ENCODE measurements around the gene NR1H2.
"Not testable (repeated sequence)": the region's sequence is repeated elsewhere in the genome, so short reads cannot be mapped to it uniquely, and the experiment has no call there.

The NR1H2 gene

DNA sequence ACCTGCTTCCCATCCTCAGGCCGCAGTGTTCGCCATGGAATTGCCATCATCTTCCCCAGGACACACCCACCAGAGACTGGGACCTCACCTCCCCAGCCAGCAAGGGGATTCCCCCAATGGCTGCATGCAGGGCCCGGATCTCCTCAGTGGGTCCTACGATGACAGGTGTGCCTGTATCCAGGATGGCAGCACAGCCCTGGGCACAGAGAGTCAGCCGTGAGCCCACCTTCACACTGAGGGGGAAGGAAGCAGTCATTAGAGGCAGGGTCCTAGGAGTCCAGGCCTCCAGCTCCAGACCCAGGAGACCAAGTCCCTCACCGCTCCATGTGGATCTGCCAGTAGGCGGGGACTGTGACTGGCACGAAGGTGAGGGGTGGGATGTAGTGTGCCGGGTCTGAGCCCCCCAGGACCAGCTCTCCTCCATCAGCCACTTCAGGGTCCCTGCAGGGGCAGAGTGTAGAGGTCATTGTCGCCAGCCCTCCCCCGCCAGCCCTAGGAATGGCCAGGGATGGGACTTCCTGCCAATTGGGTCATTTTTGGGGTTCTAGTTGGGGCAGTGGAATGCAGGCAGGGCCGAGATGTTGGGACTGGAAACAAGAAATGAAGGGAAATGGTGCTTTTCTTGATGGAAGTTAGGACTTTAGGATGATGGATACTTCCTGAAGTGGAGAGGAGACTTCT lies 41.4 kb upstream of the NR1H2 start:
- no peak overlapping the region for H3K4me3 ChIP-seq (replicated peaks; ENCODE audit: low read depth, low read length)
- TF ChIP-seq, protein P1, sequence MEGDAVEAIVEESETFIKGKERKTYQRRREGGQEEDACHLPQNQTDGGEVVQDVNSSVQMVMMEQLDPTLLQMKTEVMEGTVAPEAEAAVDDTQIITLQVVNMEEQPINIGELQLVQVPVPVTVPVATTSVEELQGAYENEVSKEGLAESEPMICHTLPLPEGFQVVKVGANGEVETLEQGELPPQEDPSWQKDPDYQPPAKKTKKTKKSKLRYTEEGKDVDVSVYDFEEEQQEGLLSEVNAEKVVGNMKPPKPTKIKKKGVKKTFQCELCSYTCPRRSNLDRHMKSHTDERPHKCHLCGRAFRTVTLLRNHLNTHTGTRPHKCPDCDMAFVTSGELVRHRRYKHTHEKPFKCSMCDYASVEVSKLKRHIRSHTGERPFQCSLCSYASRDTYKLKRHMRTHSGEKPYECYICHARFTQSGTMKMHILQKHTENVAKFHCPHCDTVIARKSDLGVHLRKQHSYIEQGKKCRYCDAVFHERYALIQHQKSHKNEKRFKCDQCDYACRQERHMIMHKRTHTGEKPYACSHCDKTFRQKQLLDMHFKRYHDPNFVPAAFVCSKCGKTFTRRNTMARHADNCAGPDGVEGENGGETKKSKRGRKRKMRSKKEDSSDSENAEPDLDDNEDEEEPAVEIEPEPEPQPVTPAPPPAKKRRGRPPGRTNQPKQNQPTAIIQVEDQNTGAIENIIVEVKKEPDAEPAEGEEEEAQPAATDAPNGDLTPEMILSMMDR (IDR thresholded peaks at IDR 0.05; ENCODE audit: low read length, missing control alignments) = no peak
- no peak for DNase-seq (ENCODE audit: low read depth)

DNA sequence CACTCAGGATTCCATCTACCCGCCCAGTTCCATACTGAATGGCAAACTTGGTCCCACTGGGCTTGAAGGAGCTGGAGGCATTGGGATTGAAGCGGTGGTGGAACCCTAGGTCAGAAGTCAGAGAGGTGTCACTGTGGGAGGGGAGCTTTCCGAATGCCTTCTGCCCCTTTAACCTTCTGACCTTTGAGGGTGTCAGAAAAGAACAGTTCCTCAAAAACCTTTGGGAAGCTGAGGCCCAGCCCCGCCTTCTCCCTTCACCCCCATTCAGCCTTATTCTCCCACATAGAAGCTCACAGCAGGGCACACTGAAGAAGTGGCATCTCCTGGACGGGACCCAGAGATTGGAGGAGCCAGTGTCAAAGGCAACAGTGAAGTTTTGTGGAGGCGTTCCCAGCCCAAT lies 39.2 kb upstream of the NR1H2 start:
- not testable (repeated sequence) for H3K4me3 ChIP-seq (replicated peaks; ENCODE audit: low read depth, low read length); DNase-seq (ENCODE audit: low read depth)

DNA sequence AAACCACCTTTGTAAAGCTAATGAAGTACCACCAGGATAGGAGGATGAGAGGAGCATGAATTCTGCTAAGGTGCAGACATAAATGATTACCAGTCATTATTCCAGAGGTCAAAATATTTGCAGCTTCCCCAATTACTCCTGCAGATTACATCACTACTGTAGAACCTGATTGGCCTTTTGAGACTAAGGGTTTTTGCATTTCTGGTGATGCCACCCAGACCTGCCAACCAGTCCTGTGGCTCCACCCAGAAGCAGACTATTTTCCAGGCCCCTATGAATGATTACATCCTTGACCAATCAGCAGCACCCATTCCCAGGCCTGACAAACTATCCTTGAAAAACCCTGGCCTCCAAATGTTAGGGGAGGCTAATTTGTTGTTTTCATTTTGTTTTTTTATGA lies 35.9 kb upstream of the NR1H2 start:
- no peak for DNase-seq (ENCODE audit: low read depth)
- H3K4me3 ChIP-seq (replicated peaks; ENCODE audit: low read depth, low read length) = no peak overlapping the region
- TF ChIP-seq, protein P1 (IDR thresholded peaks at IDR 0.05; ENCODE audit: low read length, missing control alignments) = no peak

DNA sequence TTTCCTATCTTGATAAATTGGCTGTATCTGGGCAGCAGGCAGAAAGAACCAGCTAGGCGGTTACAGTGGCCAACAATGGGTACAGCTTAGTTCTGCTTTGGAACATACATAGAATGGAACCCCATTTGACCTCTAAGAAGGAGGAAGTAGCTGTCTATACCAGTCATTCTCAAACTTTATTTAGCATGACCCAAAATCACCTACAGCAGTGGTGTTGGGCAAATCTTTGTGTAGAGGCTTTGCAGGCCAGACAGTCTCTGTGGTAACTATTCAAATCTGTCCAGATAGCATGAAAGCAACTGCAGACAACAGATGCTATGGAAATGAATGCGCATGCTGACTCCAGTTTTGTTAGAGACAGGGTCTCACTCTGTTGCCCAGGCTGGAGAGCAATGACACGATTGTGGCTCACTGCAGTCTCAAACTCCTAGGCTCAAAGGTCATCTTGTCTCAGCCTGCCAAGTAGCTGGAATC lies 35.1 kb upstream of the NR1H2 start:
- H3K4me3 ChIP-seq (replicated peaks; ENCODE audit: low read depth, low read length) = no peak overlapping the region
- TF ChIP-seq, protein P1 (IDR thresholded peaks at IDR 0.05; ENCODE audit: low read length, missing control alignments) = no peak
- no peak for DNase-seq (ENCODE audit: low read depth)

DNA sequence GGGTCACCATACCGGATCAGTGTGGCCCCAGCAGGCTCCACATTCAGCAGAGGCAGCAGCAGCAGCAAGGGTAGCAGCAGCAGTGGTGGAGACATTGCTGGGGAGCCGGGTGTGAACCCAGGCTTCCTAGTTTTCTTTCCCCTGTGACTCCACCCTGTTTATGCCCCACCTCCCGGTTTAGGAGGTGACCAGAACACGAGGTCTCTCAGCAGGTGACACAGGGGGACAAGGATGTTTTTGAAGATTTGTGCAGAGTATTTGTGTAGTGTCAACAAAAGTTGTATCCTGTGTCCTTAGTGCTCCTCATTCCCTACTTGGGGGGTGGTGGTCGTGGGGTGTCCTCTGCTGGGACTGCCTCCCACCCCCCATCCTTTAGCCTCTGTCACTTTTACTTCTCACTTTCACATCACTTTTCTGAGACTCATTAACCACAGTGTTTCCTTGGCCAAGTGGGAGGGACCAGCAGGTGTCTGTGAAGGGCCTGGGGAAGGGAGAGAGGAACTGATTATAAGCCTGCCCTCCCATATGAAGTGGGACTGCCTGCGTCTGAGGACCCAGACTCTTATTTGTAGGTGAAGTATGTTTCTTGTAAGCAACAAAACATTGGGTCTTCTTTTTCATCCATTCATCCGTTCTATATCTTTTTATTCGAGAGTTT lies 31.5 kb upstream of the NR1H2 start:
- no peak for DNase-seq (ENCODE audit: low read depth)
- no peak overlapping the region for H3K4me3 ChIP-seq (replicated peaks; ENCODE audit: low read depth, low read length)
- TF ChIP-seq, protein P1 (IDR thresholded peaks at IDR 0.05; ENCODE audit: low read length, missing control alignments) = no peak

DNA sequence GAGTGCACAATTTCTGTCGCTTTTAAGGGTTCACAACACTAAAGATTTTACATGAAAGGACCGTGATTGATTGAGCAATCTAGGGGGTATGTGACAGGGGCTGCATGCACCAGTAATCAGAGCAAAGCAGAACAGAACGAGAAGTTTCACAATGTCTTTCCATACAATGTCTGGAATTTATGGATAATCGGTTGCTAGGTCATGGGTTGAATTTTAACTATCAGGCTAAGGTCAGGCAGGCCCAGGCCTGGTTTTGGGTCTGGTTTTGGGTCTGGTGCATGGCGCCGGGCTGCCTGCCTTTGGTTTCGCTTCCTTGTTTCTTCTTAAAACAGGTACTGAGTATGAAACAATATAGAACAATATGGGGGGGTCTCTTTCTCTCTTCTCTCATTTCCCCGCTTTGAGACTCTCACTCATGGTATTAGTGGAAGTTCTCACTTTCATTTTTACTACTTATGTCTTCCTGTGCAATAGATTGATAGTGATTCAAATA lies 29.1 kb upstream of the NR1H2 start:
- H3K4me3 ChIP-seq (replicated peaks; ENCODE audit: low read depth, low read length); DNase-seq (ENCODE audit: low read depth): not testable (repeated sequence)

DNA sequence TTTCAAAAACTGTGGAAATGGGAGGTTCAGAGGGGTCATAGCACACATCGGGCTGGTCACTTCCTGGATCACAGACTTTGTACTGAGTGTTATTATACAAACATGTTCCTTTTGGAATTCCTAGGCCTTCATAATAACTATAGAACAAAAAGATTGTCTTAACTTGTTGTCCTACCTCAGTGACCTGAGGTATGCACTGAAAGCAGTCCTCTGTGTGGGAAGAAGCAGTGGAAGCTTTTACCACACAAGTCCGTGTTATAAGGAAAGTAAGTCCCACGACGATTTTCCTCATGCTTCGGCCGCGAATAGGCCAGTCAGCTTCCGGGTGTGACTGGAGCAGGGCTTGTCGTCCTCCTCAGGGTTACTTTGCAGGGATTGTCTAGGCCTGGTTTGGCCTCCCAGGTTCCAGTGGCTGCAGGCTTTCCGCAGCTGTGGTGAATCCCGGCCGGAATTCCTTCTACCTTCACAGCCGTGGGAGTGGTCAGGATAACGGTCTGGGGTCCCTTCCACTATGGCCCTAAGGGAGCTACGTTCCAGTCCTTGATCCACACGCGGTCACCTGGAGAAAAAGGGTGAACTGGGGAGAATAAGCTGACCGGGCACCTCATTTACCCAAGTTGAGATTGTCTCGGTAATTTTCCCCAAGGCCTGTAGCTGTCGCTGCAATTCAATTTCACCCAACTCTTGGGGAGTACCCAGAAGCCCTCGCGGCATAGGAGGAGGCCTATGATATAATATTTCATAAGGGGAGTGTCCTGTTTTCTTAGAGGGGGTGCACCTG lies 26.8 kb upstream of the NR1H2 start:
- no peak for DNase-seq (ENCODE audit: low read depth)
- TF ChIP-seq, protein P1 (IDR thresholded peaks at IDR 0.05; ENCODE audit: low read length, missing control alignments) = no peak
- H3K4me3 ChIP-seq (replicated peaks; ENCODE audit: low read depth, low read length) = no peak overlapping the region

Measured in fibroblast of pulmonary artery (primary cell).